WTC11 (cell line): Measurements from ENCODE around the gene ZFAND3. TPM values are rescaled to one million over a fixed set of nuclear protein-coding genes. Genes with fewer than 3 reads are reported as not detected.

Source experiments
- ATAC-seq: fragments of 200-7000 bp; cut with Tn5 transposase; 2 replicates; pipeline ENCODE4 v1.10.0; 2021; ENCODE audit warnings: mild to moderate bottlenecking, moderate library complexity
- CTCF ChIA-PET: fragments of 300-600 bp; sonication (Branson Sonifier 250); formaldehyde crosslinking; loops from one replicate; lab custom pipeline; 2021; ENCODE audit warnings: antibody characterized with exemption; lab: Charles Lee
- POLR2A ChIA-PET: fragments of 350-600 bp; sonication (Branson Sonifier 250); formaldehyde crosslinking; loops from one replicate; lab custom pipeline; 2021; ENCODE audit warnings: antibody characterized with exemption; lab: Charles Lee
- DNase-seq: peaks from one replicate; pipeline ENCODE4 v3.0.0; 2021; ENCODE audit warnings: low spot score
- H3K27ac Mint-ChIP-seq: 2 replicates; pipeline ENCODE4 v1.8.0; 2021; ENCODE audit warnings: mixed read lengths
- H3K27me3 Mint-ChIP-seq: 2 replicates; pipeline ENCODE4 v1.8.0; 2021; ENCODE audit warnings: low read depth, mild to moderate bottlenecking, moderate library complexity, mixed read lengths
- H3K36me3 Mint-ChIP-seq: 2 replicates; pipeline ENCODE4 v1.8.0; 2021; ENCODE audit warnings: mixed read lengths
- H3K4me1 Mint-ChIP-seq: 2 replicates; pipeline ENCODE4 v1.8.0; 2022; ENCODE audit warnings: mixed read lengths
- H3K4me3 Mint-ChIP-seq: 2 replicates; pipeline ENCODE4 v1.8.0; 2021; ENCODE audit warnings: mild to moderate bottlenecking, moderate library complexity, mixed read lengths
- H3K9me3 Mint-ChIP-seq: 2 replicates; pipeline ENCODE4 v1.8.0; 2021; ENCODE audit warnings: mixed read lengths
- ARID4B ChIP-seq: sonication (generic); formaldehyde crosslinking; IDR thresholded peaks from 2 replicates; pipeline ENCODE4 v1.8.0; 2023; ENCODE audit warnings: missing genetic modification reagents, mild to moderate bottlenecking, borderline replicate concordance
- GRHL2 ChIP-seq: fragments of 250-450 bp; sonication (Bioruptor Pico); IDR thresholded peaks from 2 replicates; pipeline ENCODE4 v1.8.0; 2022; ENCODE audit warnings: mild to moderate bottlenecking, moderate library complexity; ENCODE audit not compliant: insufficient replicate concordance, severe bottlenecking
- KAT7 ChIP-seq: sonication (generic); formaldehyde crosslinking; IDR thresholded peaks from 2 replicates; pipeline ENCODE4 v1.8.1; 2023; ENCODE audit warnings: missing genetic modification reagents, mild to moderate bottlenecking, borderline replicate concordance
- SMAD3 ChIP-seq: sonication (generic); formaldehyde crosslinking; IDR thresholded peaks from 2 replicates; pipeline ENCODE4 v1.8.0; 2022; ENCODE audit warnings: missing genetic modification reagents, mild to moderate bottlenecking, borderline replicate concordance
- TEAD1 ChIP-seq: sonication (generic); formaldehyde crosslinking; IDR thresholded peaks from 2 replicates; pipeline ENCODE4 v1.8.0; 2022; ENCODE audit warnings: mild to moderate bottlenecking, missing genetic modification reagents
- ZNF138 ChIP-seq: sonication (generic); formaldehyde crosslinking; conservative IDR thresholded peaks from 2 replicates; pipeline ENCODE4 v1.8.1; 2022; ENCODE audit warnings: mild to moderate bottlenecking, moderate library complexity, missing genetic modification reagents
- ZNF281 ChIP-seq: sonication (generic); formaldehyde crosslinking; IDR thresholded peaks from 2 replicates; pipeline ENCODE4 v1.8.0; 2023; ENCODE audit warnings: mild to moderate bottlenecking, missing genetic modification reagents
- ZNF425 ChIP-seq: fragments of 250-450 bp; sonication (Bioruptor Pico); conservative IDR thresholded peaks from 2 replicates; pipeline ENCODE4 v1.9.0; 2021; ENCODE audit warnings: mild to moderate bottlenecking
- total RNA-seq: library from RNA; stranded (reverse); gene quantifications from 3 replicates; pipeline ENCODE4 v1.2.3, GENCODE V29; 2021
- TF ChIP-seq, protein P1 (sequence below): fragments of 250-450 bp; sonication (Bioruptor Pico); IDR thresholded peaks from 2 replicates; pipeline ENCODE4 v2.1.2; 2022; ENCODE audit warnings: mild to moderate bottlenecking, moderate library complexity
- TF ChIP-seq, protein P2 (sequence below): sonication (generic); formaldehyde crosslinking; IDR thresholded peaks from 2 replicates; pipeline ENCODE4 v1.8.1; 2023; ENCODE audit warnings: mild to moderate bottlenecking, missing genetic modification reagents
- TF ChIP-seq, protein P3 (sequence below): sonication (generic); formaldehyde crosslinking; IDR thresholded peaks from 2 replicates; pipeline ENCODE4 v1.8.1; 2022; ENCODE audit warnings: low read depth, mild to moderate bottlenecking, moderate library complexity, missing genetic modification reagents, borderline replicate concordance
- TF ChIP-seq, protein P4 (sequence below): sonication (generic); formaldehyde crosslinking; conservative IDR thresholded peaks from 2 replicates; pipeline ENCODE4 v1.8.1; 2022; ENCODE audit warnings: mild to moderate bottlenecking, missing genetic modification reagents

Gene ZFAND3
- total RNA-seq, 1 experiment from 2014 or later = 50.3 TPM

GRCh38 chr6:38116248-38116647 is 296.7 kb downstream of the ZFAND3 start (continued):
- TF ChIP-seq, protein P1, sequence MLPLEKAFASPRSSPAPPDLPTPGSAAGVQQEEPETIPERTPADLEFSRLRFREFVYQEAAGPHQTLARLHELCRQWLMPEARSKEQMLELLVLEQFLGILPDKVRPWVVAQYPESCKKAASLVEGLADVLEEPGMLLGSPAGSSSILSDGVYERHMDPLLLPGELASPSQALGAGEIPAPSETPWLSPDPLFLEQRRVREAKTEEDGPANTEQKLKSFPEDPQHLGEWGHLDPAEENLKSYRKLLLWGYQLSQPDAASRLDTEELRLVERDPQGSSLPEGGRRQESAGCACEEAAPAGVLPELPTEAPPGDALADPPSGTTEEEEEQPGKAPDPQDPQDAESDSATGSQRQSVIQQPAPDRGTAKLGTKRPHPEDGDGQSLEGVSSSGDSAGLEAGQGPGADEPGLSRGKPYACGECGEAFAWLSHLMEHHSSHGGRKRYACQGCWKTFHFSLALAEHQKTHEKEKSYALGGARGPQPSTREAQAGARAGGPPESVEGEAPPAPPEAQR = no peak

GRCh38 chr6:38117281-38117680 is 297.8 kb downstream of the ZFAND3 start:
- H3K4me3 Mint-ChIP-seq = no peak overlapping the region
- DNase-seq = no peak
- H3K27ac Mint-ChIP-seq = no peak overlapping the region; the same call in 1 of the 2 replicates
- TF ChIP-seq KAT7 (CRISPR knock-in tag) = no peak
- TF ChIP-seq, protein P2, sequence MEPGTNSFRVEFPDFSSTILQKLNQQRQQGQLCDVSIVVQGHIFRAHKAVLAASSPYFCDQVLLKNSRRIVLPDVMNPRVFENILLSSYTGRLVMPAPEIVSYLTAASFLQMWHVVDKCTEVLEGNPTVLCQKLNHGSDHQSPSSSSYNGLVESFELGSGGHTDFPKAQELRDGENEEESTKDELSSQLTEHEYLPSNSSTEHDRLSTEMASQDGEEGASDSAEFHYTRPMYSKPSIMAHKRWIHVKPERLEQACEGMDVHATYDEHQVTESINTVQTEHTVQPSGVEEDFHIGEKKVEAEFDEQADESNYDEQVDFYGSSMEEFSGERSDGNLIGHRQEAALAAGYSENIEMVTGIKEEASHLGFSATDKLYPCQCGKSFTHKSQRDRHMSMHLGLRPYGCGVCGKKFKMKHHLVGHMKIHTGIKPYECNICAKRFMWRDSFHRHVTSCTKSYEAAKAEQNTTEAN (CRISPR knock-in tag) = no peak
- TF ChIP-seq, protein P3, sequence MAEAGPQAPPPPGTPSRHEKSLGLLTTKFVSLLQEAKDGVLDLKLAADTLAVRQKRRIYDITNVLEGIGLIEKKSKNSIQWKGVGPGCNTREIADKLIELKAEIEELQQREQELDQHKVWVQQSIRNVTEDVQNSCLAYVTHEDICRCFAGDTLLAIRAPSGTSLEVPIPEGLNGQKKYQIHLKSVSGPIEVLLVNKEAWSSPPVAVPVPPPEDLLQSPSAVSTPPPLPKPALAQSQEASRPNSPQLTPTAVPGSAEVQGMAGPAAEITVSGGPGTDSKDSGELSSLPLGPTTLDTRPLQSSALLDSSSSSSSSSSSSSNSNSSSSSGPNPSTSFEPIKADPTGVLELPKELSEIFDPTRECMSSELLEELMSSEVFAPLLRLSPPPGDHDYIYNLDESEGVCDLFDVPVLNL (CRISPR knock-in tag) = no peak
- no peak for TF ChIP-seq SMAD3
- TF ChIP-seq ARID4B (CRISPR knock-in tag) = no peak
- TF ChIP-seq, protein P4, sequence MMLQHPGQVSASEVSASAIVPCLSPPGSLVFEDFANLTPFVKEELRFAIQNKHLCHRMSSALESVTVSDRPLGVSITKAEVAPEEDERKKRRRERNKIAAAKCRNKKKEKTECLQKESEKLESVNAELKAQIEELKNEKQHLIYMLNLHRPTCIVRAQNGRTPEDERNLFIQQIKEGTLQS = no peak
- no peak for TF ChIP-seq ZNF281 (CRISPR knock-in tag)
- TF ChIP-seq, all 79 proteins: peak for 0
- Mint-ChIP-seq H3K36me3 (no peaks in the 10 kb centered on the region), H3K9me3 (no peaks in the 10 kb centered on the region), H3K4me1 (peaks cover 34% of the 10 kb centered on the region), H3K27me3 (no peaks in the 10 kb centered on the region)
- ATAC-seq = no peak
- POLR2A ChIA-PET = no interaction called here
- CTCF ChIA-PET = interaction anchor here (0.6 to 1.0 kb wide), 2 partner anchors 175 to 377 kb away, joined by 3 to 5 read pairs; no protein-coding TSS in a partner anchor

GRCh38 chr6:38118791-38119365 is 299.4 kb downstream of the ZFAND3 start:
- ChIA-PET CTCF (interaction anchor here (0.6 to 2.1 kb wide), 3 partner anchors 8 to 378 kb away, joined by 3 to 5 read pairs (median 5); no protein-coding TSS in a partner anchor), POLR2A (no interaction called here)
- H3K27ac Mint-ChIP-seq = no peak overlapping the region
- H3K27me3 Mint-ChIP-seq = no peaks in the 10 kb centered on the region
- ATAC-seq = no peak
- H3K36me3 Mint-ChIP-seq = peaks cover 6% of the 10 kb centered on the region
- peaks cover 4% of the 10 kb centered on the region; the same call in 1 of the 2 replicates for H3K9me3 Mint-ChIP-seq
- H3K4me1 Mint-ChIP-seq = peaks cover 24% of the 10 kb centered on the region
- DNase-seq = no peak
- H3K4me3 Mint-ChIP-seq = no peak overlapping the region
- TF ChIP-seq ARID4B (CRISPR knock-in tag) (no peak), ZNF138 (CRISPR knock-in tag) (no peak), TEAD1 (no peak), ZNF425 (CRISPR knock-in tag) (no peak), GRHL2 (CRISPR knock-in tag) (no peak)
